Measurements from ENCODE around the gene ADD2.
"Not testable (repeated sequence)": the region's sequence is repeated elsewhere in the genome, so short reads cannot be mapped to it uniquely, and the experiment has no call there.

The ADD2 gene

GRCh38 chr2:70767699-70768589 lies at the start of gene ADD2:
TSS of gene ADD2 (minus strand) at chr2:70768200. CDS start at chr2:70706408, 61,792 bp downstream.
- DNase-seq (ENCODE audit: low read depth in 2 of 2, low spot score in 1 of 2): no peak

- no peak for DNase-seq (ENCODE audit: low read depth in 2 of 2, low spot score in 1 of 2)
Measured at GRCh38 chr2:70817284-70817954, 49.4 kb upstream of the ADD2 start.

GRCh38 chr2:70816726-70817125 lies 48.7 kb upstream of the ADD2 start:
- DNase-seq (ENCODE audit: low read depth in 2 of 2, low spot score in 1 of 2): no peak

GRCh38 chr2:70808983-70809958 lies 41.3 kb upstream of the ADD2 start:
- DNase-seq (ENCODE audit: low read depth in 2 of 2, low spot score in 1 of 2): no peak

- no peak for DNase-seq (ENCODE audit: low read depth in 2 of 2, low spot score in 1 of 2)
Measured at GRCh38 chr2:70807828-70808118, 39.8 kb upstream of the ADD2 start.

- DNase-seq (ENCODE audit: low read depth in 2 of 2, low spot score in 1 of 2): no peak
Measured at GRCh38 chr2:70807102-70807827, 39.3 kb upstream of the ADD2 start.

GRCh38 chr2:70806620-70807019 lies 38.6 kb upstream of the ADD2 start:
- DNase-seq (ENCODE audit: low read depth in 2 of 2, low spot score in 1 of 2): no peak

GRCh38 chr2:70806013-70806412 lies 38.0 kb upstream of the ADD2 start:
- DNase-seq (ENCODE audit: low read depth in 2 of 2, low spot score in 1 of 2): no peak

GRCh38 chr2:70801607-70802263 lies 33.7 kb upstream of the ADD2 start:
- no peak for DNase-seq (ENCODE audit: low read depth in 2 of 2, low spot score in 1 of 2)

GRCh38 chr2:70799706-70800105 lies 31.7 kb upstream of the ADD2 start:
- no peak for DNase-seq (ENCODE audit: low read depth in 2 of 2, low spot score in 1 of 2)

- DNase-seq (ENCODE audit: low read depth in 2 of 2, low spot score in 1 of 2): not testable (repeated sequence)
Measured at GRCh38 chr2:70797996-70798395, 30.0 kb upstream of the ADD2 start.

- no peak for DNase-seq (ENCODE audit: low read depth in 2 of 2, low spot score in 1 of 2)
Measured at GRCh38 chr2:70797506-70797905, 29.5 kb upstream of the ADD2 start.

GRCh38 chr2:70796262-70796661 lies 28.3 kb upstream of the ADD2 start:
- no peak for DNase-seq (ENCODE audit: low read depth in 2 of 2, low spot score in 1 of 2)

GRCh38 chr2:70795164-70795995 lies 27.4 kb upstream of the ADD2 start:
- no peak for DNase-seq (ENCODE audit: low read depth in 2 of 2, low spot score in 1 of 2)

- DNase-seq (ENCODE audit: low read depth in 2 of 2, low spot score in 1 of 2): no peak
Measured at GRCh38 chr2:70793450-70793849, 25.4 kb upstream of the ADD2 start.

GRCh38 chr2:70790136-70790828 lies 22.3 kb upstream of the ADD2 start, which contains the start of gene FIGLA:
TSS of gene FIGLA (minus strand) at chr2:70790643. CDS start at chr2:70790638, 5 bp downstream.
- no peak for DNase-seq (ENCODE audit: low read depth in 2 of 2, low spot score in 1 of 2)

GRCh38 chr2:70789304-70790135 lies 21.5 kb upstream of the ADD2 start:
- peak; percentile 40 to 45 for DNase-seq (ENCODE audit: low read depth in 2 of 2, low spot score in 1 of 2)

Measured in stimulated activated CD8-positive, alpha-beta memory T cell treated with anti-CD3 and anti-CD28 coated beads, Interleukin-4, amount 100 ng/mL, for 4 hours (primary cell).